ENCODE data around the gene KDM4D.

DNA sequence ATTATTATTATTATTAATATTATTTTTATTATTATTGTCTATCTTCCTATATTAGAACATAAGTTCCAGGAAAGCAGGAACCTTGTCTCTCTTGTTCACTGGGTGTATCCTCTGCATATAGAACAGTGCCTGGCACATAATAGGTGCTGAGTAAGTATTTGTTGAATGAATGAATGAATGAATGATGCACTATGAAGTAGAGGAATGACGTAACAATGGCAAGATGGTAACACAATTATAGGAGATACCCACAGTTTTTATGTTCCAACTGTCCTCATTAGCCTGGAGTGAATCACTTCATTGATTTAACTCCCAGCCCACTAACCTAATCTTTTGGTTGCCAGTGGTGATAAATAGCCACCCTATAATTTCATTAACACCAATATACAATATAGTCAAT is 2.1 kb downstream of the KDM4D start:
- TF ChIP-seq, protein P1, sequence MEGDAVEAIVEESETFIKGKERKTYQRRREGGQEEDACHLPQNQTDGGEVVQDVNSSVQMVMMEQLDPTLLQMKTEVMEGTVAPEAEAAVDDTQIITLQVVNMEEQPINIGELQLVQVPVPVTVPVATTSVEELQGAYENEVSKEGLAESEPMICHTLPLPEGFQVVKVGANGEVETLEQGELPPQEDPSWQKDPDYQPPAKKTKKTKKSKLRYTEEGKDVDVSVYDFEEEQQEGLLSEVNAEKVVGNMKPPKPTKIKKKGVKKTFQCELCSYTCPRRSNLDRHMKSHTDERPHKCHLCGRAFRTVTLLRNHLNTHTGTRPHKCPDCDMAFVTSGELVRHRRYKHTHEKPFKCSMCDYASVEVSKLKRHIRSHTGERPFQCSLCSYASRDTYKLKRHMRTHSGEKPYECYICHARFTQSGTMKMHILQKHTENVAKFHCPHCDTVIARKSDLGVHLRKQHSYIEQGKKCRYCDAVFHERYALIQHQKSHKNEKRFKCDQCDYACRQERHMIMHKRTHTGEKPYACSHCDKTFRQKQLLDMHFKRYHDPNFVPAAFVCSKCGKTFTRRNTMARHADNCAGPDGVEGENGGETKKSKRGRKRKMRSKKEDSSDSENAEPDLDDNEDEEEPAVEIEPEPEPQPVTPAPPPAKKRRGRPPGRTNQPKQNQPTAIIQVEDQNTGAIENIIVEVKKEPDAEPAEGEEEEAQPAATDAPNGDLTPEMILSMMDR (IDR thresholded peaks at IDR 0.05; ENCODE audit: borderline replicate concordance, extremely low read depth, low read length, poor library complexity, severe bottlenecking): no peak
- no peak for TF ChIP-seq EZH2 (IDR thresholded peaks at IDR 0.05; ENCODE audit: borderline replicate concordance, low read depth, low read length, severe bottlenecking)
